SH-SY5Y (cell line): Measurements from ENCODE around the gene PACS2.

Source experiments
- GATA2 ChIP-seq: IDR thresholded peaks from 2 replicates; pipeline ENCODE4 v1.6.1; 2011; ENCODE audit warnings: mild to moderate bottlenecking, low read depth, low read length
- GATA3 ChIP-seq: IDR thresholded peaks from 2 replicates; pipeline ENCODE4 v1.6.1; 2011; ENCODE audit warnings: low read depth, mild to moderate bottlenecking, low read length, moderate library complexity

DNA sequence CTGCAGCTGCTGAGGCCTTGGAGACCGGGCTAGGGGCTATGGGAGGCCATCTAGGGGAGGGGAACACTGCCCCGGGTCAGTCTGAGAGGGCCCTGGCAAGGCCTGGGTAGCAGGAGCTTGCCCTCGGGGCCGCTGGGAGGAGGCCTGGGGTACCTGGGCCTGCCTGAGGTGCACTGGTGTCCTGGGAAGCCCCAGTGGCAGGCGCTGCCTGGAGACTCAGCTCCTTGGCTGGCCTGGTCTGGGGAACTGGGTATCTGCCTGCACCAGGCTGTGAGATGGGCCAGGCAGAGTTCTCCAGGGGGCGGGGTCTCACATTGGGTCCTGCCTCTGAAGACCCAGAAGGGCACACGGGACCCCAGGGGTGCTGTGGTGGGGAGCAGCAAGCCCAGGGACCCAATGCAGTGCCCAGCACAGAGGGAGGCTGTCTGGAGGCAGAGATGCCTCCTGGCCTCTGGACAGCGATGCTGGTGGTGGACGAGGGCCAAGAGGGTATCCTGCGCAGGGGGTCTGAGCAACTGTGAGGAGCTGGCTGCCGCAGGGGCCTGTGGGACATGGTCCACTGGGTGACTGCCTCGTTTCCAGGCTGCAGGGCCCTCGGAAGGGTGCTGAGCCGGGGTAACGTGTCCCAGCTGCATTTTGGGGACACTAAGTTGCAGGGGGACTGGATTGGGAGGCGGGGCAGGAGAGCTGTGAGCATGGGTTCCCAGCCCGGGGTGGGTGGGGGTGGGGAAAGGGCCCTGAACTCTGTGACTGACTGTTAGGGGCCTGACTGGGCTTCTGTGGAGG, 97.6 kb downstream of the PACS2 start:
- TF ChIP-seq GATA2 = no peak
- TF ChIP-seq GATA3 = no peak
